IMR-90 (cell line): Measurements from ENCODE around the gene GALNT7. TPM values are rescaled to one million over a fixed set of nuclear protein-coding genes. Genes with fewer than 3 reads are reported as not detected.

Experiments used
- ATAC-seq: fragments of 200-7000 bp; cut with Tn5 transposase; 2 replicates; pipeline ENCODE4 v1.9.1; 2020; ENCODE audit warnings: low read depth, mild to moderate bottlenecking, moderate library complexity
- BruUV-seq: library from RNA; stranded (reverse); fragments of 400-500 nt; replicated peaks from 2 replicates; lab custom pipeline; 2021; lab: Mats Ljungman, UMichigan
- CTCF ChIA-PET: fragments of 300-600 bp; formaldehyde crosslinking; extraction: SDS; loops from one replicate; lab custom pipeline; 2021; ENCODE audit warnings: antibody characterized with exemption; lab: Yijun Ruan, JAX
- POLR2A ChIA-PET: fragments of 300-600 bp; sonication (Branson Sonifier 250); formaldehyde crosslinking; loops from one replicate; lab custom pipeline; 2022; ENCODE audit warnings: antibody characterized with exemption; ENCODE audit not compliant: unreplicated experiment; lab: Charles Lee
- DNase-seq: peaks from one replicate; pipeline ENCODE4 v3.0.0; 2013
- H2AFZ ChIP-seq: replicated peaks from 2 replicates; pipeline ENCODE3; 2013; ENCODE audit warnings: low read length, mild to moderate bottlenecking; ENCODE audit not compliant: poor library complexity
- H2AK5ac ChIP-seq: 2 replicates; pipeline ENCODE4 v1.6.1; 2013; ENCODE audit warnings: low read depth, low read length, inconsistent platforms
- H2AK9ac ChIP-seq: replicated peaks from 2 replicates; pipeline ENCODE3; 2013; ENCODE audit warnings: mild to moderate bottlenecking, low read depth, low read length, moderate library complexity; ENCODE audit not compliant: poor library complexity
- H2BK120ac ChIP-seq: 2 replicates; pipeline ENCODE4 v1.6.1; 2013; ENCODE audit warnings: low read depth, low read length, inconsistent platforms
- H2BK15ac ChIP-seq: 3 replicates; pipeline ENCODE4 v1.6.1; 2013; ENCODE audit warnings: low read depth, low read length, inconsistent platforms
- H2BK20ac ChIP-seq: 2 replicates; pipeline ENCODE4 v1.6.1; 2013; ENCODE audit warnings: low read depth, mild to moderate bottlenecking, inconsistent platforms, low read length, moderate library complexity
- H2BK5ac ChIP-seq: 2 replicates; pipeline ENCODE4 v1.6.1; 2013; ENCODE audit warnings: mild to moderate bottlenecking, low read depth, low read length, inconsistent platforms; ENCODE audit not compliant: poor library complexity, severe bottlenecking
- H3K14ac ChIP-seq: replicated peaks from 2 replicates; pipeline ENCODE4 v1.6.1; 2013; ENCODE audit warnings: low read depth, low read length, inconsistent platforms
- H3K18ac ChIP-seq: 2 replicates; pipeline ENCODE4 v1.6.1; 2013; ENCODE audit warnings: low read depth, low read length, control low read depth
- H3K23ac ChIP-seq: 2 replicates; pipeline ENCODE4 v1.6.1; 2013; ENCODE audit warnings: low read depth, low read length, inconsistent platforms
- H3K27ac ChIP-seq: 2 replicates; pipeline ENCODE4 v1.5.1; 2013; ENCODE audit warnings: mild to moderate bottlenecking, control low read depth, low read length; ENCODE audit not compliant: insufficient read depth
- H3K27me3 ChIP-seq: 2 replicates; pipeline ENCODE4 v1.6.1; 2013; ENCODE audit warnings: low read length; ENCODE audit not compliant: control insufficient read depth, insufficient read depth
- H3K36me3 ChIP-seq: 2 replicates; pipeline ENCODE4 v1.6.1; 2013; ENCODE audit warnings: low read length, mixed read lengths; ENCODE audit not compliant: control insufficient read depth, insufficient read depth
- H3K4ac ChIP-seq: 2 replicates; pipeline ENCODE4 v1.6.1; 2013; ENCODE audit warnings: low read depth, low read length, inconsistent platforms
- H3K4me1 ChIP-seq: 2 replicates; pipeline ENCODE4 v1.6.1; 2013; ENCODE audit warnings: low read length, mixed read lengths; ENCODE audit not compliant: control insufficient read depth, insufficient read depth
- H3K4me2 ChIP-seq: 2 replicates; pipeline ENCODE4 v1.6.1; 2013; ENCODE audit warnings: low read depth, mild to moderate bottlenecking, control low read depth, low read length, moderate library complexity
- H3K4me3 ChIP-seq: 2 replicates; pipeline ENCODE4 v1.5.1; 2013; ENCODE audit warnings: low read depth, mild to moderate bottlenecking, control low read depth, low read length, moderate library complexity; ENCODE audit not compliant: insufficient read depth
- H3K56ac ChIP-seq: 2 replicates; pipeline ENCODE4 v1.6.1; 2013; ENCODE audit warnings: low read length, inconsistent platforms; ENCODE audit not compliant: insufficient read depth; ENCODE audit errors: extremely low read depth
- H3K79me1 ChIP-seq, 2 experiments: 2 replicates each; pipeline ENCODE4 v1.6.1; 2013; ENCODE audit warnings: low read length in 2 of 2, inconsistent platforms in 1 of 2, low read depth in 1 of 2
- H3K9ac ChIP-seq: 2 replicates; pipeline ENCODE4 v1.6.1; 2013; ENCODE audit warnings: low read depth, low read length, control low read depth
- H3K9me1 ChIP-seq: 2 replicates; pipeline ENCODE4 v1.6.1; 2013; ENCODE audit warnings: low read length, inconsistent platforms; ENCODE audit not compliant: insufficient read depth
- H3K9me3 ChIP-seq: 2 replicates; pipeline ENCODE4 v1.6.1; 2013; ENCODE audit warnings: low read length; ENCODE audit not compliant: control insufficient read depth, insufficient read depth
- H4K20me1 ChIP-seq: 2 replicates; pipeline ENCODE4 v1.6.1; 2013; ENCODE audit warnings: low read length, inconsistent platforms; ENCODE audit not compliant: insufficient read depth
- H4K5ac ChIP-seq: 2 replicates; pipeline ENCODE4 v1.6.1; 2013; ENCODE audit warnings: mild to moderate bottlenecking, low read depth, low read length, control low read depth
- H4K8ac ChIP-seq, 2 experiments: 2 replicates each; pipeline ENCODE4 v1.6.1; 2013; ENCODE audit warnings: low read depth in 2 of 2, low read length in 2 of 2, control low read depth in 1 of 2, inconsistent platforms in 1 of 2
- H4K91ac ChIP-seq: 2 replicates; pipeline ENCODE4 v1.6.1; 2013; ENCODE audit warnings: low read depth, low read length, inconsistent platforms; ENCODE audit not compliant: insufficient read depth
- BHLHE40 ChIP-seq: fragments of 150-350 bp; IDR thresholded peaks from 2 replicates; pipeline ENCODE4 v1.6.1; 2016; ENCODE audit warnings: mild to moderate bottlenecking, low read depth, low read length
- CEBPB ChIP-seq: IDR thresholded peaks from 2 replicates; pipeline ENCODE4 v1.6.1; 2012; ENCODE audit warnings: low read depth, low read length, improper control_type of control experiment
- CHD1 ChIP-seq: IDR thresholded peaks from 2 replicates; pipeline ENCODE4 v1.6.1; 2012; ENCODE audit warnings: low read depth, low read length, improper control_type of control experiment
- FOS ChIP-seq: fragments of 150-350 bp; IDR thresholded peaks from 2 replicates; pipeline ENCODE4 v1.6.1; 2016; ENCODE audit warnings: low read depth, low read length
- MAFK ChIP-seq: IDR thresholded peaks from 2 replicates; pipeline ENCODE4 v1.6.1; 2012; ENCODE audit warnings: low read depth, low read length, improper control_type of control experiment
- MAZ ChIP-seq: IDR thresholded peaks from 2 replicates; pipeline ENCODE4 v1.6.1; 2012; ENCODE audit warnings: low read depth, mild to moderate bottlenecking, low read length, improper control_type of control experiment, moderate library complexity, borderline replicate concordance
- POLR2A ChIP-seq: IDR thresholded peaks from 2 replicates; pipeline ENCODE4 v1.6.1; 2012; ENCODE audit warnings: mild to moderate bottlenecking, low read depth, low read length
- RAD21 ChIP-seq: IDR thresholded peaks from 2 replicates; pipeline ENCODE4 v1.6.1; 2012; ENCODE audit warnings: low read length, improper control_type of control experiment
- RFX5 ChIP-seq: IDR thresholded peaks from 2 replicates; pipeline ENCODE4 v1.8.0; 2012; ENCODE audit warnings: low read depth, mild to moderate bottlenecking, low read length, moderate library complexity
- SMC3 ChIP-seq: fragments of 150-350 bp; IDR thresholded peaks from 2 replicates; pipeline ENCODE4 v1.6.1; 2016; ENCODE audit warnings: low read depth, mild to moderate bottlenecking, antibody characterized with exemption, low read length, moderate library complexity
- USF2 ChIP-seq: fragments of 150-350 bp; IDR thresholded peaks from 2 replicates; pipeline ENCODE4 v1.6.1; 2017; ENCODE audit warnings: mild to moderate bottlenecking, antibody characterized with exemption, low read length, low read depth
- WGBS, 2 experiments: methylation state at CpG; one replicate each; pipeline versions ENCODE4 v1.1.5 to v1.1.7; 2013; ENCODE audit warnings: missing lambda C conversion rate in 2 of 2; ENCODE audit not compliant: insufficient read length in 1 of 2; ENCODE audit errors: extremely low coverage in 2 of 2; 5-methylcytosine and 5-hydroxymethylcytosine counted together
- dilution Hi-C: fragments of 300-500 bp; cut with HindIII; formaldehyde crosslinking; loops from one replicate; pipeline ENCODE4 v1.14.3; 2018; ENCODE audit warnings: low sequenced_read_pairs; ENCODE audit not compliant: unreplicated experiment
- in situ Hi-C: fragments of 300-500 bp; cut with MboI; formaldehyde crosslinking; loops from 3 replicates; pipeline ENCODE4 v1.14.3; 2019; ENCODE audit warnings: low sequenced_read_pairs, inconsistent platforms, mixed read lengths
- intact Hi-C: fragments of 100-400 bp; cut with micrococcal nuclease; formaldehyde crosslinking; loops from 2 replicates; pipeline ENCODE4 v1.10.0; 2022
- polyA plus RNA-seq, 3 experiments: library from polyadenylated mRNA; depleted of rRNA; stranded (reverse); fragments of >200 nt; gene quantifications; 2 replicates each; pipeline ENCODE4 v1.2.3, GENCODE V29; 2012; ENCODE audit warnings: low replicate concordance in 1 of 3
- total RNA-seq: library from RNA; depleted of rRNA; stranded (reverse); fragments of >200 nt; gene quantifications from 2 replicates; pipeline ENCODE4 v1.2.3, GENCODE V29; 2012
- TF ChIP-seq, protein P1 (sequence below): fragments of 150-350 bp; IDR thresholded peaks from 2 replicates; pipeline ENCODE4 v1.6.1; 2016; ENCODE audit warnings: low read depth, mild to moderate bottlenecking, low read length, moderate library complexity, borderline replicate concordance

The GALNT7 gene
- total and polyA plus RNA-seq, 2 of the 4 experiments (the other 2 are of a cell fraction), result 19.1 to 31.2 TPM

GRCh38 chr4:173332963-173333657, 164.5 kb downstream of the GALNT7 start (continued):
- TF ChIP-seq FOS (no peak), BHLHE40 (no peak)

- Histone ChIP-seq H2BK120ac (no peak overlapping the region), H3K23ac (peak overlapping the region; percentile 88), H4K91ac (peak overlapping the region; percentile 97), H3K4ac (peak overlapping the region; percentile 87), H3K9me3 (no peaks in the 10 kb centered on the region), H2BK5ac (peak overlapping the region; percentile 86), H3K36me3 (peaks cover 4% of the 10 kb centered on the region), H3K56ac (peak overlapping the region; percentile 91; the same call in 1 of the 2 replicates), H4K20me1 (no peaks in the 10 kb centered on the region), H3K14ac (peak overlapping the region; percentile 68), H2AFZ (peak overlapping the region; percentile 93), H3K79me1 (peaks cover 0 to 4% of the 10 kb centered on the region in 2 experiments; a peak in 3 of 4 replicates), H3K4me2 (peak overlapping the region; percentile 99), H2AK9ac (peak overlapping the region; percentile 100), H4K8ac (peak overlapping the region; percentile 65 to 69; a peak in 2 of 4 replicates), H3K9ac (peak overlapping the region; percentile 93), H3K18ac (peak overlapping the region; percentile 22; the same call in 1 of the 2 replicates), H2BK15ac (no peak overlapping the region), H3K4me1 (no peaks in the 10 kb centered on the region), H3K27me3 (no peaks in the 10 kb centered on the region), H3K9me1 (no peaks in the 10 kb centered on the region; the same call in 1 of the 2 replicates), H3K4me3 (peak overlapping the region; percentile 75), H4K5ac (0 out of 2 replicates have a peak overlapping the region, but pooled peaks have one; percentile 11), H2AK5ac (peak overlapping the region; percentile 72; the same call in 1 of the 2 replicates), H2BK20ac (no peak overlapping the region), H3K27ac (peak overlapping the region; percentile 89)
- intact Hi-C loops (loop anchor here (1.0 to 5.0 kb wide), 3 partner anchors 37 to 155 kb away; partner anchors contain the start of gene SAP30), dilution Hi-C loops (no loop called here), in situ Hi-C loops (no loop called here)
- 0% methylated on average over 11 of the region's 53 CpGs; no CpG with 5 or more reads in 1 of the 2 experiments for WGBS, 2 experiments
- BruUV-seq, result no TSS peak
- DNase-seq, result peak; percentile 19
- POLR2A ChIA-PET, result interaction anchor here (1.1 kb wide), 1 partner anchor 12 kb away, joined by 4 read pairs; no protein-coding TSS in a partner anchor
- CTCF ChIA-PET, result interaction anchor here (0.6 kb wide), 1 partner anchor 83 kb away, joined by 5 read pairs; no protein-coding TSS in a partner anchor
- ATAC-seq, result peak; percentile 1; the same call in 1 of the 2 replicates
- TF ChIP-seq SMC3 (no peak), RFX5 (no peak), CHD1 (no peak), FOS (no peak), CEBPB (no peak), BHLHE40 (no peak), MAFK (no peak), RAD21 (no peak), MAZ (no peak), USF2 (no peak; the same call in 1 of the 2 replicates), POLR2A (no peak)
- TF ChIP-seq, protein P1, sequence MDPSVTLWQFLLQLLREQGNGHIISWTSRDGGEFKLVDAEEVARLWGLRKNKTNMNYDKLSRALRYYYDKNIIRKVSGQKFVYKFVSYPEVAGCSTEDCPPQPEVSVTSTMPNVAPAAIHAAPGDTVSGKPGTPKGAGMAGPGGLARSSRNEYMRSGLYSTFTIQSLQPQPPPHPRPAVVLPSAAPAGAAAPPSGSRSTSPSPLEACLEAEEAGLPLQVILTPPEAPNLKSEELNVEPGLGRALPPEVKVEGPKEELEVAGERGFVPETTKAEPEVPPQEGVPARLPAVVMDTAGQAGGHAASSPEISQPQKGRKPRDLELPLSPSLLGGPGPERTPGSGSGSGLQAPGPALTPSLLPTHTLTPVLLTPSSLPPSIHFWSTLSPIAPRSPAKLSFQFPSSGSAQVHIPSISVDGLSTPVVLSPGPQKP, result no peak
Measured at GRCh38 chr4:173333658-173334084, 165.1 kb downstream of the GALNT7 start.
